Body of pancreas (tissue), 4 donors: Measurements from ENCODE around the gene SERPINB11.

Experiments used
- CTCF ChIP-seq, 7 experiments: fragments of 450-650 bp in 4 of 7; fragments of 200-600 bp in 3 of 7; sonication (generic) in 3 of 7; IDR thresholded peaks; one replicate each; pipeline ENCODE4 v1.5.1; 2016 to 2019; ENCODE audit warnings: antibody characterized with exemption in 7 of 7
- POLR2A ChIP-seq, 3 donors: fragments of 450-650 bp; IDR thresholded peaks; one replicate each; pipeline ENCODE4 v1.6.1; 2016; ENCODE audit warnings: antibody characterized with exemption in 3 of 3, mild to moderate bottlenecking in 2 of 3

GRCh38 chr18:63731215-63731614, 28.5 kb downstream of the SERPINB11 start:
- TF ChIP-seq CTCF (IDR thresholded peaks at IDR 0.05), result no peak
- TF ChIP-seq POLR2A (IDR thresholded peaks at IDR 0.05), result no peak
